K562 (cell line): Measurements from ENCODE around the gene CBX8. TPM values are rescaled to one million over a fixed set of nuclear protein-coding genes. Genes with fewer than 3 reads are reported as not detected.

Experiments
- ATAC-seq: fragments of 200-7000 bp; cut with Tn5 transposase; 3 replicates; pipeline ENCODE4 v1.9.1; 2020; ENCODE audit warnings: moderate library complexity
- BruUV-seq: library from RNA; stranded (reverse); fragments of 400-500 nt; replicated peaks from 2 replicates; lab custom pipeline; 2021; lab: Mats Ljungman, UMichigan
- CTCF ChIA-PET: fragments of 300-600 bp; formaldehyde crosslinking; extraction: SDS; loops from one replicate; lab custom pipeline; 2021; ENCODE audit warnings: low intra/inter-chr PET ratio; lab: Yijun Ruan, JAX
- POLR2A ChIA-PET: fragments of 300-600, 350-650 bp; sonication (Branson Sonifier 250); formaldehyde crosslinking; extraction: SDS; loops from one replicate; lab custom pipeline; 2021; ENCODE audit warnings: antibody characterized with exemption, inconsistent platforms; lab: Yijun Ruan, JAX
- DNase-seq, 4 experiments: peaks; one replicate each; pipeline versions ENCODE4 v3.0.0 to v3.0.0-alpha.2; 2011 to 2018; ENCODE audit warnings: low spot score in 3 of 4, mixed read lengths in 3 of 4; ENCODE audit errors: extremely low read depth in 1 of 4
- FAIRE-seq: peaks from 2 replicates; lab custom pipeline; 2011; peaks lifted over from hg19 to GRCh38; lab: Jason Lieb, UNC
- H2AFZ ChIP-seq: 2 replicates; pipeline ENCODE4 v1.6.0; 2011; ENCODE audit warnings: low read depth, low read length, control low read depth, inconsistent platforms
- H3K27ac ChIP-seq: fragments of 200-600 bp; 3 replicates; pipeline ENCODE4 v1.8.0; 2011; ENCODE audit warnings: low read depth, mild to moderate bottlenecking, control low read depth, inconsistent platforms, low read length, moderate library complexity, mixed read lengths; ENCODE audit errors: extremely low read depth
- H3K27me3 ChIP-seq, 2 experiments: fragments of 300-600 bp in 1 of 2; 2 replicates in 1 of 2; 3 replicates in 1 of 2; pipeline versions ENCODE4 v1.6.0 to v1.8.0; 2011; ENCODE audit warnings: inconsistent platforms in 2 of 2, low read length in 2 of 2, mild to moderate bottlenecking in 1 of 2, mixed read lengths in 1 of 2, moderate library complexity in 1 of 2; ENCODE audit not compliant: control insufficient read depth in 2 of 2, insufficient read depth in 2 of 2
- H3K36me3 ChIP-seq: fragments of 300-600 bp; 3 replicates; pipeline ENCODE4 v1.8.0; 2011; ENCODE audit warnings: mild to moderate bottlenecking, low read length, inconsistent platforms; ENCODE audit not compliant: control insufficient read depth, insufficient read depth
- H3K4me1 ChIP-seq, 2 experiments: fragments of 200-600 bp in 1 of 2; replicated peaks in 1 of 2; 2 replicates in 1 of 2; 3 replicates in 1 of 2; pipeline versions ENCODE4 v1.5.1 to v1.8.0; 2011; ENCODE audit warnings: inconsistent platforms in 2 of 2, low read length in 2 of 2, mild to moderate bottlenecking in 1 of 2, mixed read lengths in 1 of 2, moderate library complexity in 1 of 2; ENCODE audit not compliant: control insufficient read depth in 2 of 2, insufficient read depth in 2 of 2
- H3K4me2 ChIP-seq: 2 replicates; pipeline ENCODE4 v1.6.1; 2011; ENCODE audit warnings: low read length, control low read depth, inconsistent platforms, mixed read lengths; ENCODE audit not compliant: insufficient read depth
- H3K4me3 ChIP-seq: fragments of 200-600 bp; sonication (generic), shearing (Covaris generic); 2 replicates; pipeline ENCODE4 v1.5.1; 2016; ENCODE audit warnings: control low read depth, inconsistent platforms
- H3K79me2 ChIP-seq: fragments of 200-600 bp; 3 replicates; pipeline ENCODE4 v1.8.0; 2011; ENCODE audit warnings: low read length, inconsistent platforms; ENCODE audit not compliant: control insufficient read depth, insufficient read depth
- H3K9ac ChIP-seq, 2 experiments: 2 replicates each; pipeline versions ENCODE4 v1.6.0 to v1.6.1; 2011; ENCODE audit warnings: low read depth in 2 of 2, low read length in 2 of 2, control low read depth in 1 of 2, inconsistent platforms in 1 of 2, mild to moderate bottlenecking in 1 of 2, mixed read lengths in 1 of 2; ENCODE audit not compliant: insufficient read depth in 1 of 2
- H3K9me1 ChIP-seq: one replicate; pipeline ENCODE4 v1.6.0; 2011; ENCODE audit warnings: inconsistent platforms, mild to moderate bottlenecking, low read length, moderate library complexity; ENCODE audit not compliant: control insufficient read depth, insufficient read depth
- H3K9me3 ChIP-seq: replicated peaks from 2 replicates; pipeline ENCODE4 v1.5.1; 2011; ENCODE audit warnings: low read depth, low read length, inconsistent platforms; ENCODE audit not compliant: control insufficient read depth, insufficient read depth
- H4K20me1 ChIP-seq: replicated peaks from 2 replicates; pipeline ENCODE4 v1.6.1; 2011; ENCODE audit warnings: low read length, inconsistent platforms, mixed read lengths; ENCODE audit not compliant: control insufficient read depth, insufficient read depth
- HOMEZ ChIP-seq: fragments of 250-450 bp; sonication (Bioruptor Pico); IDR thresholded peaks from 2 replicates; pipeline ENCODE4 v1.4.0; 2020; ENCODE audit warnings: mild to moderate bottlenecking, moderate library complexity
- KDM5B ChIP-seq: fragments of 200-600 bp; sonication (generic); IDR thresholded peaks from 2 replicates; pipeline ENCODE4 v1.6.1; 2012; ENCODE audit warnings: low read depth, mild to moderate bottlenecking, moderate library complexity, low read length, control low read depth, inconsistent platforms; ENCODE audit not compliant: insufficient replicate concordance
- LCOR ChIP-seq: sonication (generic); formaldehyde crosslinking; IDR thresholded peaks from 2 replicates; pipeline ENCODE4 v1.8.0; 2022; ENCODE audit warnings: mild to moderate bottlenecking, missing genetic modification reagents
- NFIC ChIP-seq: fragments of 450-650 bp; IDR thresholded peaks from 2 replicates; pipeline ENCODE4 v1.6.1; 2017; ENCODE audit warnings: mild to moderate bottlenecking, inconsistent platforms
- PHF21A ChIP-seq: fragments of 450-650 bp; IDR thresholded peaks from 2 replicates; pipeline ENCODE4 v1.6.1; 2017; ENCODE audit warnings: low read depth, borderline replicate concordance
- POLR2G ChIP-seq: fragments of 200-400 bp; formaldehyde crosslinking; IDR thresholded peaks from 2 replicates; pipeline ENCODE4 v1.6.1; 2017; ENCODE audit warnings: low read depth, mild to moderate bottlenecking, antibody characterized with exemption, low read length, moderate library complexity
- RBBP5 ChIP-seq: fragments of 200-600 bp; sonication (generic); IDR thresholded peaks from 2 replicates; pipeline ENCODE4 v1.6.1; 2012; ENCODE audit warnings: borderline replicate concordance, mild to moderate bottlenecking, low read length, control low read depth, inconsistent platforms; ENCODE audit not compliant: insufficient read depth, poor library complexity, severe bottlenecking
- SFPQ ChIP-seq: fragments of 200-400 bp; formaldehyde crosslinking; IDR thresholded peaks from 2 replicates; pipeline ENCODE4 v1.6.1; 2017; ENCODE audit warnings: mild to moderate bottlenecking, low read depth, low read length, moderate library complexity
- TAF1 ChIP-seq: IDR thresholded peaks from 2 replicates; pipeline ENCODE4 v1.6.1; 2011; ENCODE audit warnings: mild to moderate bottlenecking, low read length, moderate library complexity; ENCODE audit not compliant: insufficient read depth, control insufficient read depth, severe bottlenecking; ENCODE audit errors: extremely low read depth
- ZNF384 ChIP-seq: IDR thresholded peaks from 2 replicates; pipeline ENCODE4 v1.6.1; 2012; ENCODE audit warnings: low read depth, low read length, improper control_type of control experiment
- WGBS: fragments of 100-300 bp; shearing (Covaris generic); methylation state at CpG from one replicate; pipeline ENCODE4 v1.1.6; 2016; ENCODE audit warnings: low coverage, mixed read lengths; ENCODE audit not compliant: insufficient coverage; ENCODE audit errors: missing lambda C conversion rate; 5-methylcytosine and 5-hydroxymethylcytosine counted together
- in situ Hi-C: fragments of 300-500 bp; cut with MboI; formaldehyde crosslinking; loops from 4 replicates; pipeline ENCODE4 v1.15.0; 2018; ENCODE audit warnings: inconsistent platforms, mixed read lengths
- intact Hi-C: fragments of 100-400 bp; cut with micrococcal nuclease; formaldehyde crosslinking; loops from 2 replicates; pipeline ENCODE4 v1.14.2; 2022
- polyA plus RNA-seq, 8 experiments: library from polyadenylated mRNA; depleted of rRNA in 4 of 8; stranded (reverse) in 5 of 8; unstranded in 3 of 8; fragments of >200 nt; fragmentation: Nextera tagmentation in 2 of 8; fragmentation: Illumina TruSeq in 1 of 8; extraction: Ambion mirVana in 2 of 8; extraction: Trizol in 1 of 8; gene quantifications; 2 replicates each; pipeline versions ENCODE4 v1.2.1 to v1.2.3, GENCODE V29; 2011 to 2014; ENCODE audit warnings: inconsistent platforms in 1 of 8, missing spikeins in 1 of 8
- total RNA-seq, 7 experiments: library from RNA; depleted of rRNA in 6 of 7; stranded (reverse); fragments of >200 nt in 6 of 7; fragmentation: Illumina TruSeq in 2 of 7; extraction: Trizol in 2 of 7; gene quantifications; 2 replicates each; pipeline versions ENCODE4 v1.2.1 to v1.2.3, GENCODE V29; 2011 to 2021; ENCODE audit warnings: low replicate concordance in 1 of 7
- TF ChIP-seq, protein P1 (sequence below): sonication (generic); formaldehyde crosslinking; IDR thresholded peaks from 2 replicates; pipeline ENCODE4 v1.8.1; 2022; ENCODE audit warnings: missing genetic modification reagents

Gene CBX8
- total and polyA plus RNA-seq, 9 of the 15 experiments (the other 6 are each of a cell fraction or from before 2014, with no cell fraction given) = 0.08 to 11.9 (median 2.6) TPM

DNA sequence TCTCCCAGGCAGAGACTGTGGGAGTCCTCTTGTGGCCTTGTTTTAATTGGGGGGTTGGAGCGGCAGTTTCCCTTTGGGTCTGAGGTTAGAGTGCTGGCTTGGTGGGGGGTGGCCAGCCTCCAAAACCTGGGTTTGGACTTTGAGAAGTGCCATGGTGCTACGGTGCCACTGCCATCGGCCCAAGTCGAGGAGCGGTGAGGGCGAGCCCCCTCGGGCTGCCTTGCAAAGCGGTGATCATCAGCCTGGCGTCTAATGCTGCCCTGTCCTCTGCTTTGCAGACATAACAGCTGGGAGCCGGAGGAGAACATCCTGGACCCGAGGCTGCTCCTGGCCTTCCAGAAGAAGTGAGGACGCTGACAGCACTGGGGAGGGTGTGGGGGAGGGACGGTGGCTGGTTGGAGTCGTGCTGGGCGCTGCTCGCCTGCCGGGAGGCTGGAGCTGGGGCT is 17.8 kb downstream of the CBX8 start (continued):
- TF ChIP-seq, protein P1, sequence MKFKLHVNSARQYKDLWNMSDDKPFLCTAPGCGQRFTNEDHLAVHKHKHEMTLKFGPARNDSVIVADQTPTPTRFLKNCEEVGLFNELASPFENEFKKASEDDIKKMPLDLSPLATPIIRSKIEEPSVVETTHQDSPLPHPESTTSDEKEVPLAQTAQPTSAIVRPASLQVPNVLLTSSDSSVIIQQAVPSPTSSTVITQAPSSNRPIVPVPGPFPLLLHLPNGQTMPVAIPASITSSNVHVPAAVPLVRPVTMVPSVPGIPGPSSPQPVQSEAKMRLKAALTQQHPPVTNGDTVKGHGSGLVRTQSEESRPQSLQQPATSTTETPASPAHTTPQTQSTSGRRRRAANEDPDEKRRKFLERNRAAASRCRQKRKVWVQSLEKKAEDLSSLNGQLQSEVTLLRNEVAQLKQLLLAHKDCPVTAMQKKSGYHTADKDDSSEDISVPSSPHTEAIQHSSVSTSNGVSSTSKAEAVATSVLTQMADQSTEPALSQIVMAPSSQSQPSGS (CRISPR knock-in tag) = no peak
- TF ChIP-seq HOMEZ (CRISPR knock-in tag) (no peak), LCOR (no peak), POLR2G (0 out of 2 replicates have a peak, but pooled peaks have one; percentile 13)

DNA sequence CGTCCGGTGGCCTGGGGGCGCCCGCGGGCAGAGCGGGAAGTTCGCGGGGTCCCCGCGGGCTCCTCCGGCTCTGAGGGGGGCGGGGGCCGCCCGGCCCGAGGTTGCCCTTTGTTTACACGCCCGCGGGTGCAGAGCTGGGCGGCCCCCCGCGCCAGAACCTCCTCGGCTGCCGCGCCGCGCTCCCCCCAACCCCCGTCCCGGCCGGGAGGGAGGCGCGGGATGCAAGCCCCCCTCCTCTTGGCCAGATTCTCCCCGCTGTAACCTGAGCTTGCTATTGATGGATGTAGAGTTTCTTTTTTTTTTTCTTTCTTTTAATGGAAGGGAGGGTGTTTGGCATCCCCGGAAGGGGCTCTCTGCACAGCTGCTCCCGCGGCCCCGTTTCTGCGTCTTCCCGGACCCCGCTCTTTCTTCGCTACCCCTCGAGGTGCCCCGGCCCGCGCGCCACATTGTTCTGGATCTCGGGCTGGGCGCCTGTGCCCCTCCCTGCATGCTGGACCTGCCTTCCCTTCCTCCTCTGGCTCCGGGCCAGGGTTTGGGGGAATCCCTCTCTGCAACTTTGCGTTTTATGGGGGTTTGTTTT is 18.3 kb downstream of the CBX8 start:
- H2AFZ ChIP-seq = peak overlapping the region; percentile 79
- peaks cover 40% of the 10 kb centered on the region for H3K36me3 ChIP-seq
- H3K4me1 ChIP-seq = peaks cover 23 to 38% of the 10 kb centered on the region in 2 experiments
- H3K4me2 ChIP-seq = peak overlapping the region; percentile 72
- ChIA-PET POLR2A (interaction anchor here (0.6 to 1.9 kb wide), 8 partner anchors 8 to 67 kb away, joined by 4 to 9 read pairs (median 5); partner anchors contain the start of gene CBX8), CTCF (interaction anchor here (0.6 to 2.1 kb wide), 2 partner anchors 32 to 37 kb away, joined by 3 to 8 read pairs; no protein-coding TSS in a partner anchor)
- H3K27me3 ChIP-seq = no peaks in the 10 kb centered on the region
- H3K27ac ChIP-seq = peak overlapping the region; percentile 69; the same call in 1 of the 3 replicates
- intact Hi-C loops = loop anchor here (5.0 kb wide), 1 partner anchor 36 kb away; no protein-coding TSS in a partner anchor
- peak overlapping the region; percentile 77 for H3K4me3 ChIP-seq
- WGBS = 2% methylated on average over 37 of the region's 49 CpGs
- peak; percentile 26 for ATAC-seq
- peaks cover 19% of the 10 kb centered on the region for H3K79me2 ChIP-seq
- in situ Hi-C loops = no loop called here
- DNase-seq = peak in 3 of 4 experiments; percentile 42 to 65 (median 44)
- no peaks in the 10 kb centered on the region for H3K9me3 ChIP-seq
- peak overlapping the region; percentile 51 to 93 for H3K9ac ChIP-seq
- FAIRE-seq = no peak
- BruUV-seq = no TSS peak
- no peaks in the 10 kb centered on the region for H4K20me1 ChIP-seq
- H3K9me1 ChIP-seq = no peaks in the 10 kb centered on the region
- TF ChIP-seq PHF21A (peak; percentile 80; the same call in 1 of the 2 replicates), SFPQ (no peak), KDM5B (peak; percentile 50), TAF1 (peak; percentile 3), ZNF384 (peak; percentile 14; the same call in 1 of the 2 replicates), NFIC (peak; percentile 94), RBBP5 (peak; percentile 28)
